H1 (cell line): ENCODE data around the gene CEP85L. TPM values are rescaled to one million over a fixed set of nuclear protein-coding genes. Genes with fewer than 3 reads are reported as not detected.

Experiments used
- BCL11A ChIP-seq, 2 experiments: IDR thresholded peaks; one replicate each; pipeline ENCODE4 v1.6.1; 2011; ENCODE audit warnings: low read depth in 2 of 2, low read length in 2 of 2, mild to moderate bottlenecking in 2 of 2
- polyA plus RNA-seq, 7 experiments: library from polyadenylated mRNA; depleted of rRNA in 3 of 7; stranded (reverse) in 5 of 7; unstranded in 2 of 7; fragments of >200 nt in 5 of 7; fragments of 200-250 nt in 2 of 7; gene quantifications; 1 replicate in 5 of 7; 2 replicates in 1 of 7; 4 replicates in 1 of 7; pipeline versions ENCODE4 v1.2.1 to v1.2.3, GENCODE V29; 2011 to 2013; ENCODE audit warnings: missing spikeins in 2 of 7, mixed read lengths in 2 of 7
- total RNA-seq: library from RNA; stranded (reverse); fragmentation: NEBNext Ultra II Directional; extraction: Animal tissue kit (Norgen Biotek cat#: 25700); gene quantifications from 2 replicates; pipeline ENCODE4 v1.2.1, GENCODE V29; 2021
- TF ChIP-seq, protein P1 (sequence below): fragments of 300-600 bp; sonication (generic); IDR thresholded peaks from 2 replicates; pipeline ENCODE4 v1.7.1; 2012; ENCODE audit warnings: low read length, moderate library complexity, mild to moderate bottlenecking, inconsistent platforms; ENCODE audit not compliant: insufficient replicate concordance

Gene CEP85L
- total and polyA plus RNA-seq, 2 of the 8 experiments (the other 6 are each of a cell fraction or from before 2014, with no cell fraction given): 3.2 to 27.6 TPM

GRCh38 chr6:118525913-118526780 is 125.2 kb downstream of the CEP85L start (continued):
- TF ChIP-seq, protein P1, sequence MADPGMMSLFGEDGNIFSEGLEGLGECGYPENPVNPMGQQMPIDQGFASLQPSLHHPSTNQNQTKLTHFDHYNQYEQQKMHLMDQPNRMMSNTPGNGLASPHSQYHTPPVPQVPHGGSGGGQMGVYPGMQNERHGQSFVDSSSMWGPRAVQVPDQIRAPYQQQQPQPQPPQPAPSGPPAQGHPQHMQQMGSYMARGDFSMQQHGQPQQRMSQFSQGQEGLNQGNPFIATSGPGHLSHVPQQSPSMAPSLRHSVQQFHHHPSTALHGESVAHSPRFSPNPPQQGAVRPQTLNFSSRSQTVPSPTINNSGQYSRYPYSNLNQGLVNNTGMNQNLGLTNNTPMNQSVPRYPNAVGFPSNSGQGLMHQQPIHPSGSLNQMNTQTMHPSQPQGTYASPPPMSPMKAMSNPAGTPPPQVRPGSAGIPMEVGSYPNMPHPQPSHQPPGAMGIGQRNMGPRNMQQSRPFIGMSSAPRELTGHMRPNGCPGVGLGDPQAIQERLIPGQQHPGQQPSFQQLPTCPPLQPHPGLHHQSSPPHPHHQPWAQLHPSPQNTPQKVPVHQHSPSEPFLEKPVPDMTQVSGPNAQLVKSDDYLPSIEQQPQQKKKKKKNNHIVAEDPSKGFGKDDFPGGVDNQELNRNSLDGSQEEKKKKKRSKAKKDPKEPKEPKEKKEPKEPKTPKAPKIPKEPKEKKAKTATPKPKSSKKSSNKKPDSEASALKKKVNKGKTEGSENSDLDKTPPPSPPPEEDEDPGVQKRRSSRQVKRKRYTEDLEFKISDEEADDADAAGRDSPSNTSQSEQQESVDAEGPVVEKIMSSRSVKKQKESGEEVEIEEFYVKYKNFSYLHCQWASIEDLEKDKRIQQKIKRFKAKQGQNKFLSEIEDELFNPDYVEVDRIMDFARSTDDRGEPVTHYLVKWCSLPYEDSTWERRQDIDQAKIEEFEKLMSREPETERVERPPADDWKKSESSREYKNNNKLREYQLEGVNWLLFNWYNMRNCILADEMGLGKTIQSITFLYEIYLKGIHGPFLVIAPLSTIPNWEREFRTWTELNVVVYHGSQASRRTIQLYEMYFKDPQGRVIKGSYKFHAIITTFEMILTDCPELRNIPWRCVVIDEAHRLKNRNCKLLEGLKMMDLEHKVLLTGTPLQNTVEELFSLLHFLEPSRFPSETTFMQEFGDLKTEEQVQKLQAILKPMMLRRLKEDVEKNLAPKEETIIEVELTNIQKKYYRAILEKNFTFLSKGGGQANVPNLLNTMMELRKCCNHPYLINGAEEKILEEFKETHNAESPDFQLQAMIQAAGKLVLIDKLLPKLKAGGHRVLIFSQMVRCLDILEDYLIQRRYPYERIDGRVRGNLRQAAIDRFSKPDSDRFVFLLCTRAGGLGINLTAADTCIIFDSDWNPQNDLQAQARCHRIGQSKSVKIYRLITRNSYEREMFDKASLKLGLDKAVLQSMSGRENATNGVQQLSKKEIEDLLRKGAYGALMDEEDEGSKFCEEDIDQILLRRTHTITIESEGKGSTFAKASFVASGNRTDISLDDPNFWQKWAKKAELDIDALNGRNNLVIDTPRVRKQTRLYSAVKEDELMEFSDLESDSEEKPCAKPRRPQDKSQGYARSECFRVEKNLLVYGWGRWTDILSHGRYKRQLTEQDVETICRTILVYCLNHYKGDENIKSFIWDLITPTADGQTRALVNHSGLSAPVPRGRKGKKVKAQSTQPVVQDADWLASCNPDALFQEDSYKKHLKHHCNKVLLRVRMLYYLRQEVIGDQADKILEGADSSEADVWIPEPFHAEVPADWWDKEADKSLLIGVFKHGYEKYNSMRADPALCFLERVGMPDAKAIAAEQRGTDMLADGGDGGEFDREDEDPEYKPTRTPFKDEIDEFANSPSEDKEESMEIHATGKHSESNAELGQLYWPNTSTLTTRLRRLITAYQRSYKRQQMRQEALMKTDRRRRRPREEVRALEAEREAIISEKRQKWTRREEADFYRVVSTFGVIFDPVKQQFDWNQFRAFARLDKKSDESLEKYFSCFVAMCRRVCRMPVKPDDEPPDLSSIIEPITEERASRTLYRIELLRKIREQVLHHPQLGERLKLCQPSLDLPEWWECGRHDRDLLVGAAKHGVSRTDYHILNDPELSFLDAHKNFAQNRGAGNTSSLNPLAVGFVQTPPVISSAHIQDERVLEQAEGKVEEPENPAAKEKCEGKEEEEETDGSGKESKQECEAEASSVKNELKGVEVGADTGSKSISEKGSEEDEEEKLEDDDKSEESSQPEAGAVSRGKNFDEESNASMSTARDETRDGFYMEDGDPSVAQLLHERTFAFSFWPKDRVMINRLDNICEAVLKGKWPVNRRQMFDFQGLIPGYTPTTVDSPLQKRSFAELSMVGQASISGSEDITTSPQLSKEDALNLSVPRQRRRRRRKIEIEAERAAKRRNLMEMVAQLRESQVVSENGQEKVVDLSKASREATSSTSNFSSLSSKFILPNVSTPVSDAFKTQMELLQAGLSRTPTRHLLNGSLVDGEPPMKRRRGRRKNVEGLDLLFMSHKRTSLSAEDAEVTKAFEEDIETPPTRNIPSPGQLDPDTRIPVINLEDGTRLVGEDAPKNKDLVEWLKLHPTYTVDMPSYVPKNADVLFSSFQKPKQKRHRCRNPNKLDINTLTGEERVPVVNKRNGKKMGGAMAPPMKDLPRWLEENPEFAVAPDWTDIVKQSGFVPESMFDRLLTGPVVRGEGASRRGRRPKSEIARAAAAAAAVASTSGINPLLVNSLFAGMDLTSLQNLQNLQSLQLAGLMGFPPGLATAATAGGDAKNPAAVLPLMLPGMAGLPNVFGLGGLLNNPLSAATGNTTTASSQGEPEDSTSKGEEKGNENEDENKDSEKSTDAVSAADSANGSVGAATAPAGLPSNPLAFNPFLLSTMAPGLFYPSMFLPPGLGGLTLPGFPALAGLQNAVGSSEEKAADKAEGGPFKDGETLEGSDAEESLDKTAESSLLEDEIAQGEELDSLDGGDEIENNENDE: no peak
- TF ChIP-seq BCL11A (IDR thresholded peaks at IDR 0.05; ENCODE audit: low read depth in 2 of 2, low read length in 2 of 2): no peak
